K562 (cell line): Measurements from ENCODE around the gene SND1. TPM values are rescaled to one million over a fixed set of nuclear protein-coding genes. Genes with fewer than 3 reads are reported as not detected.
A peak's percentile ranks its signal among the peaks of the same experiment; 100 is the strongest.

Source experiments
- AFF4 ChIP-seq: sonication (generic); formaldehyde crosslinking; IDR thresholded peaks from 2 replicates; pipeline ENCODE4 v1.8.0; 2023; ENCODE audit warnings: mild to moderate bottlenecking, missing genetic modification reagents
- CBFA2T2 ChIP-seq: fragments of 450-650 bp; conservative IDR thresholded peaks from 2 replicates; pipeline ENCODE4 v1.6.1; 2017; ENCODE audit warnings: mild to moderate bottlenecking
- CBFA2T3 ChIP-seq: fragments of 450-650 bp; IDR thresholded peaks from 2 replicates; pipeline ENCODE4 v1.6.1; 2017
- DLX4 ChIP-seq: fragments of 250-450 bp; sonication (Bioruptor Pico); IDR thresholded peaks from 2 replicates; pipeline ENCODE4 v1.6.1; 2021; ENCODE audit warnings: mild to moderate bottlenecking
- DPF2 ChIP-seq: fragments of 450-650 bp; IDR thresholded peaks from 2 replicates; pipeline ENCODE4 v1.6.1; 2016
- ESRRB ChIP-seq: fragments of 250-450 bp; sonication (Bioruptor Pico); IDR thresholded peaks from 2 replicates; pipeline ENCODE4 v1.5.0; 2020; ENCODE audit warnings: mild to moderate bottlenecking, moderate library complexity, borderline replicate concordance
- GATA2 ChIP-seq: sonication (generic); formaldehyde crosslinking; IDR thresholded peaks from 2 replicates; pipeline ENCODE4 v1.4.0; 2020; ENCODE audit warnings: mild to moderate bottlenecking, missing genetic modification reagents
- ID3 ChIP-seq, 2 experiments: fragments of 250-450 bp in 1 of 2; fragments of 450-650 bp in 1 of 2; sonication (Bioruptor Pico) in 1 of 2; IDR thresholded peaks; 2 replicates each; pipeline versions ENCODE4 v1.6.1 to v1.8.0; 2016 to 2021; ENCODE audit warnings: mild to moderate bottlenecking in 2 of 2, moderate library complexity in 2 of 2, missing compliant biosample characterization in 1 of 2, missing genetic modification characterization in 1 of 2
- JUND ChIP-seq, 2 experiments: IDR thresholded peaks; 2 replicates in 1 of 2; 3 replicates in 1 of 2; pipeline ENCODE4 v1.6.1; 2011; ENCODE audit warnings: borderline replicate concordance in 2 of 2, low read depth in 2 of 2, low read length in 2 of 2, improper control_type of control experiment in 1 of 2, missing biosample characterization in 1 of 2, missing genetic modification characterization in 1 of 2, missing genetic modification reagents in 1 of 2
- KAT7 ChIP-seq: sonication (generic); formaldehyde crosslinking; IDR thresholded peaks from 2 replicates; pipeline ENCODE4 v1.8.0; 2022; ENCODE audit warnings: missing genetic modification reagents, mild to moderate bottlenecking, borderline replicate concordance
- MAZ ChIP-seq, 2 experiments: fragments of 450-650 bp in 1 of 2; sonication (generic) in 1 of 2; formaldehyde crosslinking; IDR thresholded peaks in 1 of 2; conservative IDR thresholded peaks in 1 of 2; 2 replicates each; pipeline versions ENCODE4 v1.4.0 to v1.5.0; 2020; ENCODE audit warnings: mild to moderate bottlenecking in 1 of 2, missing genetic modification reagents in 1 of 2
- MTA2 ChIP-seq: fragments of 450-650 bp; IDR thresholded peaks from 2 replicates; pipeline ENCODE4 v1.6.1; 2016; ENCODE audit warnings: low read depth
- MYC ChIP-seq, 2 experiments: fragments of 250-450 bp in 1 of 2; sonication (Bioruptor Pico) in 1 of 2; IDR thresholded peaks; 2 replicates each; pipeline versions ENCODE4 v1.5.1 to v1.6.1; 2012 to 2021; ENCODE audit warnings: low read depth in 2 of 2, borderline replicate concordance in 1 of 2, improper control_type of control experiment in 1 of 2, low read length in 1 of 2, mild to moderate bottlenecking in 1 of 2, moderate library complexity in 1 of 2
- NCOR1 ChIP-seq: fragments of 450-650 bp; IDR thresholded peaks from 2 replicates; pipeline ENCODE4 v1.6.1; 2016; ENCODE audit warnings: mild to moderate bottlenecking, moderate library complexity
- SMAD4 ChIP-seq: fragments of 250-450 bp; sonication (Bioruptor Pico); conservative IDR thresholded peaks from 2 replicates; pipeline ENCODE4 v1.8.0; 2021; ENCODE audit warnings: inconsistent platforms, mild to moderate bottlenecking, moderate library complexity
- SRSF9 ChIP-seq: fragments of 200-400 bp; formaldehyde crosslinking; IDR thresholded peaks from 2 replicates; pipeline ENCODE4 v1.6.1; 2017; ENCODE audit warnings: low read depth, low read length, borderline replicate concordance
- STAT5A ChIP-seq: IDR thresholded peaks from 2 replicates; pipeline ENCODE4 v1.6.1; 2012; ENCODE audit warnings: low read length, inconsistent platforms, borderline replicate concordance
- TEAD1 ChIP-seq, 2 experiments: fragments of 450-650 bp in 1 of 2; sonication (generic) in 1 of 2; formaldehyde crosslinking; IDR thresholded peaks; 2 replicates each; pipeline versions ENCODE4 v1.4.0 to v1.8.0; 2020 to 2022; ENCODE audit warnings: mild to moderate bottlenecking in 2 of 2, missing genetic modification reagents in 1 of 2
- ZNF140 ChIP-seq: fragments of 250-450 bp; sonication (Bioruptor Pico); IDR thresholded peaks from 2 replicates; pipeline ENCODE4 v1.8.0; 2021; ENCODE audit warnings: moderate library complexity, mild to moderate bottlenecking, inconsistent platforms
- ZNF316 ChIP-seq: fragments of 450-650 bp; IDR thresholded peaks from 2 replicates; pipeline ENCODE4 v1.6.1; 2016
- polyA plus RNA-seq, 8 experiments: library from polyadenylated mRNA; depleted of rRNA in 4 of 8; stranded (reverse) in 5 of 8; unstranded in 3 of 8; fragments of >200 nt; fragmentation: Nextera tagmentation in 2 of 8; fragmentation: Illumina TruSeq in 1 of 8; extraction: Ambion mirVana in 2 of 8; extraction: Trizol in 1 of 8; gene quantifications; 2 replicates each; pipeline versions ENCODE4 v1.2.1 to v1.2.3, GENCODE V29; 2011 to 2014; ENCODE audit warnings: inconsistent platforms in 1 of 8, missing spikeins in 1 of 8
- total RNA-seq, 7 experiments: library from RNA; depleted of rRNA in 6 of 7; stranded (reverse); fragments of >200 nt in 6 of 7; fragmentation: Illumina TruSeq in 2 of 7; extraction: Trizol in 2 of 7; gene quantifications; 2 replicates each; pipeline versions ENCODE4 v1.2.1 to v1.2.3, GENCODE V29; 2011 to 2021; ENCODE audit warnings: low replicate concordance in 1 of 7

SND1 gene
- total and polyA plus RNA-seq, 9 of the 15 experiments (the other 6 are each of a cell fraction or from before 2014, with no cell fraction given), result 46.5 to 307 (median 191) TPM

GRCh38 chr7:127887631-127888030, 235.6 kb downstream of the SND1 start (continued):
- TF ChIP-seq MYC (IDR thresholded peaks at IDR 0.05; ENCODE audit: low read depth, low read length), result no peak
- TF ChIP-seq MYC (CRISPR knock-in tag; IDR thresholded peaks at IDR 0.05; ENCODE audit: borderline replicate concordance, low read depth), result no peak
- TF ChIP-seq DLX4 (CRISPR knock-in tag), result no peak
- TF ChIP-seq STAT5A, result peak; percentile 55; the same call in 1 of the 2 replicates
- TF ChIP-seq SRSF9, result no peak
- 0 out of 2 replicates have a peak, but pooled peaks have one; percentile 41 for TF ChIP-seq GATA2
- TF ChIP-seq MAZ (CRISPR knock-in tag; conservative IDR thresholded peaks at IDR 0.05 in 1 of 2, IDR thresholded peaks at IDR 0.05 in 1 of 2), result peak in 1 of 2 experiments; percentile 43; a peak in 1 of 4 replicates
- TF ChIP-seq ZNF316, result peak; percentile 88
- TF ChIP-seq DPF2, result peak; percentile 69
- TF ChIP-seq ZNF140 (CRISPR knock-in tag), result no peak
- TF ChIP-seq AFF4 (CRISPR knock-in tag), result no peak
- TF ChIP-seq JUND (IDR thresholded peaks at IDR 0.05; ENCODE audit: borderline replicate concordance, low read depth, low read length), result peak; percentile 34; the same call in 1 of the 2 replicates
- TF ChIP-seq JUND (tag; IDR thresholded peaks at IDR 0.05; ENCODE audit: borderline replicate concordance, low read depth, low read length), result no peak; the same call in 2 of the 3 replicates
- no peak for TF ChIP-seq ID3 (CRISPR knock-in tag; IDR thresholded peaks at IDR 0.05)
- TF ChIP-seq ID3 (tag; IDR thresholded peaks at IDR 0.05), result no peak
- TF ChIP-seq CBFA2T2, result peak; percentile 80
- no peak for TF ChIP-seq SMAD4
- TF ChIP-seq NCOR1, result peak; percentile 55; the same call in 1 of the 2 replicates
- no peak for TF ChIP-seq KAT7 (CRISPR knock-in tag)
- TF ChIP-seq MTA2, result 0 out of 2 replicates have a peak, but pooled peaks have one; percentile 29
- TF ChIP-seq TEAD1 (CRISPR knock-in tag; IDR thresholded peaks at IDR 0.05), result peak in 1 of 2 experiments; percentile 75; a peak in 1 of 4 replicates
- peak; percentile 88 for TF ChIP-seq CBFA2T3
- TF ChIP-seq ESRRB (CRISPR knock-in tag), result no peak
